ENCODE measurements around the gene WDR5B.

- TF ChIP-seq POLR2A (IDR thresholded peaks at IDR 0.05; ENCODE audit: low read depth, low read length) (no peak), RAD21 (IDR thresholded peaks at IDR 0.05; ENCODE audit: low read length) (no peak), RCOR1 (IDR thresholded peaks at IDR 0.05; ENCODE audit: insufficient replicate concordance, low read length) (no peak), USF2 (IDR thresholded peaks at IDR 0.05; ENCODE audit: low read depth, low read length) (no peak), CHD1 (IDR thresholded peaks at IDR 0.05; ENCODE audit: low read depth, low read length) (no peak)
- TF ChIP-seq, protein P1, sequence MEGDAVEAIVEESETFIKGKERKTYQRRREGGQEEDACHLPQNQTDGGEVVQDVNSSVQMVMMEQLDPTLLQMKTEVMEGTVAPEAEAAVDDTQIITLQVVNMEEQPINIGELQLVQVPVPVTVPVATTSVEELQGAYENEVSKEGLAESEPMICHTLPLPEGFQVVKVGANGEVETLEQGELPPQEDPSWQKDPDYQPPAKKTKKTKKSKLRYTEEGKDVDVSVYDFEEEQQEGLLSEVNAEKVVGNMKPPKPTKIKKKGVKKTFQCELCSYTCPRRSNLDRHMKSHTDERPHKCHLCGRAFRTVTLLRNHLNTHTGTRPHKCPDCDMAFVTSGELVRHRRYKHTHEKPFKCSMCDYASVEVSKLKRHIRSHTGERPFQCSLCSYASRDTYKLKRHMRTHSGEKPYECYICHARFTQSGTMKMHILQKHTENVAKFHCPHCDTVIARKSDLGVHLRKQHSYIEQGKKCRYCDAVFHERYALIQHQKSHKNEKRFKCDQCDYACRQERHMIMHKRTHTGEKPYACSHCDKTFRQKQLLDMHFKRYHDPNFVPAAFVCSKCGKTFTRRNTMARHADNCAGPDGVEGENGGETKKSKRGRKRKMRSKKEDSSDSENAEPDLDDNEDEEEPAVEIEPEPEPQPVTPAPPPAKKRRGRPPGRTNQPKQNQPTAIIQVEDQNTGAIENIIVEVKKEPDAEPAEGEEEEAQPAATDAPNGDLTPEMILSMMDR (conservative IDR thresholded peaks at IDR 0.05; ENCODE audit: low read depth, low read length) = no peak
These were observed 19.4 kb downstream of the WDR5B start for GRCh38 chr3:122396511-122396910.
